ENCODE results near the gene TRMU.

The TRMU gene

GRCh38 chr22:46335201-46336118, at the start of gene TRMU:
TSS of gene TRMU (plus strand) at chr22:46335714. CDS start at chr22:46335765, 51 bp downstream.
- H3K9me3 ChIP-seq (ENCODE audit: severe bottlenecking), result no peaks in the 10 kb centered on the region
- peak within 1 kb of the TSS; percentile 87 for H3K27ac ChIP-seq
- DNase-seq, result peak; percentile 84
- H3K36me3 ChIP-seq, result peaks cover 53% of the 10 kb centered on the region
- no peak for TF ChIP-seq CTCF (IDR thresholded peaks at IDR 0.05; ENCODE audit: low read depth, low read length)
- H3K4me3 ChIP-seq (ENCODE audit: low read depth, low read length), result peak within 1 kb of the TSS; percentile 82
- H3K27me3 ChIP-seq (ENCODE audit: insufficient read depth, low read depth, severe bottlenecking), result no peaks in the 10 kb centered on the region

- Histone ChIP-seq H3K36me3 (peaks cover 23% of the 10 kb centered on the region), H3K4me3 (ENCODE audit: low read depth, low read length) (no peak overlapping the region), H3K27ac (no peak overlapping the region), H3K27me3 (ENCODE audit: insufficient read depth, low read depth, severe bottlenecking) (no peaks in the 10 kb centered on the region), H3K9me3 (ENCODE audit: severe bottlenecking) (no peaks in the 10 kb centered on the region)
- no peak for TF ChIP-seq CTCF (IDR thresholded peaks at IDR 0.05; ENCODE audit: low read depth, low read length)
- DNase-seq, result no peak
Observed at GRCh38 chr22:46286006-46286405, 49.5 kb upstream of the TRMU start.

GRCh38 chr22:46286941-46287872, 48.3 kb upstream of the TRMU start:
- H3K4me3 ChIP-seq (ENCODE audit: low read depth, low read length), result no peak overlapping the region
- DNase-seq, result no peak
- H3K27ac ChIP-seq, result no peak overlapping the region
- no peak for TF ChIP-seq CTCF (IDR thresholded peaks at IDR 0.05; ENCODE audit: low read depth, low read length)
- H3K36me3 ChIP-seq, result peaks cover 22% of the 10 kb centered on the region
- no peaks in the 10 kb centered on the region for H3K27me3 ChIP-seq (ENCODE audit: insufficient read depth, low read depth, severe bottlenecking)
- no peaks in the 10 kb centered on the region for H3K9me3 ChIP-seq (ENCODE audit: severe bottlenecking)

- no peak overlapping the region for H3K27ac ChIP-seq
- TF ChIP-seq CTCF (IDR thresholded peaks at IDR 0.05; ENCODE audit: low read depth, low read length), result no peak
- DNase-seq, result no peak
- H3K36me3 ChIP-seq, result peaks cover 22% of the 10 kb centered on the region
- no peak overlapping the region for H3K4me3 ChIP-seq (ENCODE audit: low read depth, low read length)
- no peaks in the 10 kb centered on the region for H3K27me3 ChIP-seq (ENCODE audit: insufficient read depth, low read depth, severe bottlenecking)
- no peaks in the 10 kb centered on the region for H3K9me3 ChIP-seq (ENCODE audit: severe bottlenecking)
Observed at GRCh38 chr22:46287873-46288751, 47.4 kb upstream of the TRMU start.

- H3K9me3 ChIP-seq (ENCODE audit: severe bottlenecking), result no peaks in the 10 kb centered on the region
- no peaks in the 10 kb centered on the region for H3K27me3 ChIP-seq (ENCODE audit: insufficient read depth, low read depth, severe bottlenecking)
- H3K36me3 ChIP-seq, result peaks cover 20% of the 10 kb centered on the region
- no peak overlapping the region for H3K27ac ChIP-seq
- H3K4me3 ChIP-seq (ENCODE audit: low read depth, low read length), result no peak overlapping the region
- no peak for DNase-seq
- TF ChIP-seq CTCF (IDR thresholded peaks at IDR 0.05; ENCODE audit: low read depth, low read length), result no peak
Observed at GRCh38 chr22:46288846-46289243, 46.7 kb upstream of the TRMU start.

Measured in WERI-Rb-1 (cell line).